ENCODE measurements around the gene PIAS1. TPM values are rescaled to one million over a fixed set of nuclear protein-coding genes. Genes with fewer than 3 reads are reported as not detected.

The PIAS1 gene
- total RNA-seq, 1 donor from 2014 or later, result 56.3 TPM

GRCh38 chr15:68098465-68098864, 44.4 kb downstream of the PIAS1 start:
- TF ChIP-seq CTCF (IDR thresholded peaks at IDR 0.05), result no peak
- ChIA-PET POLR2A (no interaction called here), CTCF (no interaction called here)
- H3K9me3 Mint-ChIP-seq, result peaks cover 11% of the 10 kb centered on the region
- no peaks in the 10 kb centered on the region for H3K27me3 Mint-ChIP-seq
- peaks cover 58% of the 10 kb centered on the region for H3K36me3 Mint-ChIP-seq (ENCODE audit: low read depth)
- H3K4me1 Mint-ChIP-seq, result peaks cover 48% of the 10 kb centered on the region
- DNase-seq (no peak), ATAC-seq (ENCODE audit: low read depth) (no peak)
- H3K27ac Mint-ChIP-seq, result no peak overlapping the region
- intact Hi-C loops (cut with micrococcal nuclease), result no loop called here
- no peak overlapping the region for H3K4me3 Mint-ChIP-seq

- no peak for TF ChIP-seq CTCF (IDR thresholded peaks at IDR 0.05)
- Mint-ChIP-seq H3K27ac (no peak overlapping the region), H3K9me3 (peaks cover 15% of the 10 kb centered on the region), H3K27me3 (no peaks in the 10 kb centered on the region), H3K4me3 (no peak overlapping the region), H3K36me3 (ENCODE audit: low read depth) (peaks cover 59% of the 10 kb centered on the region), H3K4me1 (peaks cover 53% of the 10 kb centered on the region)
- DNase-seq (no peak), ATAC-seq (ENCODE audit: low read depth) (no peak)
- ChIA-PET POLR2A (no interaction called here), CTCF (no interaction called here)
- intact Hi-C loops (cut with micrococcal nuclease), result no loop called here
Measured at GRCh38 chr15:68100194-68100593, 46.1 kb downstream of the PIAS1 start.

GRCh38 chr15:68103603-68104002, 49.5 kb downstream of the PIAS1 start:
- Mint-ChIP-seq H3K4me1 (peaks cover 62% of the 10 kb centered on the region), H3K4me3 (no peak overlapping the region), H3K36me3 (ENCODE audit: low read depth) (peaks cover 53% of the 10 kb centered on the region), H3K9me3 (peaks cover 7% of the 10 kb centered on the region), H3K27me3 (no peaks in the 10 kb centered on the region), H3K27ac (no peak overlapping the region)
- ATAC-seq (ENCODE audit: low read depth), result no peak
- ChIA-PET CTCF (no interaction called here), POLR2A (interaction anchor here (0.7 kb wide), 2 partner anchors 437 to 863 kb away, joined by 3 to 5 read pairs; no protein-coding TSS in a partner anchor)
- no peak for TF ChIP-seq CTCF (IDR thresholded peaks at IDR 0.05)
- DNase-seq, result no peak
- intact Hi-C loops (cut with micrococcal nuclease), result no loop called here

GRCh38 chr15:68106656-68107055, 52.5 kb downstream of the PIAS1 start:
- no peak for TF ChIP-seq CTCF (IDR thresholded peaks at IDR 0.05)
- ATAC-seq (ENCODE audit: low read depth) (no peak), DNase-seq (no peak)
- Mint-ChIP-seq H3K27me3 (no peaks in the 10 kb centered on the region), H3K36me3 (ENCODE audit: low read depth) (peaks cover 45% of the 10 kb centered on the region), H3K4me1 (peaks cover 46% of the 10 kb centered on the region), H3K27ac (no peak overlapping the region), H3K4me3 (no peak overlapping the region), H3K9me3 (peaks cover 7% of the 10 kb centered on the region)
- intact Hi-C loops (cut with micrococcal nuclease), result no loop called here
- POLR2A ChIA-PET, result interaction anchor here (1.1 kb wide), 1 partner anchor 53 kb away, joined by 4 read pairs; the partner anchor contains the start of gene PIAS1
- CTCF ChIA-PET, result no interaction called here

- no peak for DNase-seq
- Mint-ChIP-seq H3K9me3 (peaks cover 7% of the 10 kb centered on the region), H3K4me3 (no peak overlapping the region), H3K27ac (no peak overlapping the region), H3K4me1 (peaks cover 46% of the 10 kb centered on the region), H3K27me3 (no peaks in the 10 kb centered on the region), H3K36me3 (ENCODE audit: low read depth) (peaks cover 41% of the 10 kb centered on the region)
- ChIA-PET CTCF (no interaction called here), POLR2A (no interaction called here)
- no peak for TF ChIP-seq CTCF (IDR thresholded peaks at IDR 0.05)
- intact Hi-C loops (cut with micrococcal nuclease), result no loop called here
- ATAC-seq (ENCODE audit: low read depth), result no peak
Measured at GRCh38 chr15:68107142-68107541, 53.0 kb downstream of the PIAS1 start.

Data from activated B cell treated with CpG ODN at 0.5 μM for 24 hours (primary cell).